Lung (tissue), 12 donors: ENCODE results near the gene LEMD3. TPM values are rescaled to one million over a fixed set of nuclear protein-coding genes. Genes with fewer than 3 reads are reported as not detected.
A peak's percentile ranks its signal among the peaks of the same experiment; 100 is the strongest.

ENCODE experiments used
- ATAC-seq: fragments of 200-7000 bp; cut with Tn5 transposase; one replicate; pipeline ENCODE4 v1.9.1; 2020; ENCODE audit warnings: moderate number of reproducible peaks; ENCODE audit not compliant: insufficient read depth, low FRiP score
- DNase-seq, 3 donors: peaks; one replicate each; pipeline ENCODE4 v3.0.0-alpha.2; 2013 to 2017
- H3K27ac ChIP-seq, 2 donors: one replicate each; pipeline ENCODE4 v1.5.1; 2013; ENCODE audit warnings: mild to moderate bottlenecking in 2 of 2, moderate library complexity in 2 of 2, control low read depth in 1 of 2, inconsistent platforms in 1 of 2, low read depth in 1 of 2, low read length in 1 of 2
- H3K27me3 ChIP-seq, 3 donors: one replicate each; pipeline ENCODE4 v1.5.1; 2013; ENCODE audit warnings: low read length in 2 of 3; ENCODE audit not compliant: control insufficient read depth in 3 of 3, insufficient read depth in 3 of 3
- H3K36me3 ChIP-seq, 4 donors: one replicate each; pipeline ENCODE4 v1.5.1; 2013; ENCODE audit warnings: low read length in 4 of 4, mild to moderate bottlenecking in 1 of 4, moderate library complexity in 1 of 4; ENCODE audit not compliant: control insufficient read depth in 4 of 4, insufficient read depth in 4 of 4
- H3K4me1 ChIP-seq, 5 donors: one replicate each; pipeline ENCODE4 v1.5.1; 2013; ENCODE audit warnings: low read length in 5 of 5, mild to moderate bottlenecking in 2 of 5, moderate library complexity in 1 of 5; ENCODE audit not compliant: control insufficient read depth in 5 of 5, insufficient read depth in 5 of 5
- H3K4me3 ChIP-seq: one replicate; pipeline ENCODE4 v1.5.1; 2013; ENCODE audit warnings: mild to moderate bottlenecking, control low read depth, moderate library complexity
- H3K9ac ChIP-seq, 2 donors: one replicate each; pipeline ENCODE4 v1.5.1; 2013; ENCODE audit warnings: low read length in 2 of 2, control low read depth in 1 of 2; ENCODE audit not compliant: insufficient read depth in 1 of 2
- H3K9me3 ChIP-seq, 4 donors: one replicate each; pipeline ENCODE4 v1.5.1; 2013; ENCODE audit warnings: low read length in 3 of 4, mild to moderate bottlenecking in 1 of 4, moderate library complexity in 1 of 4; ENCODE audit not compliant: control insufficient read depth in 4 of 4, insufficient read depth in 3 of 4
- WGBS, 2 donors: extraction: QIAGEN DNeasy Blood & Tissue Kit; methylation state at CpG; one replicate each; pipeline ENCODE4 v1.1.7; 2013; 5-methylcytosine and 5-hydroxymethylcytosine counted together
- polyA plus RNA-seq, 2 donors: library from polyadenylated mRNA; stranded (reverse); fragments of 200-250 nt; gene quantifications; one replicate each; pipeline ENCODE4 v1.2.1, GENCODE V29; 2013
- total RNA-seq, 2 donors: library from RNA; depleted of rRNA in 1 of 2; stranded (reverse); fragments of >200 nt in 1 of 2; gene quantifications; one replicate each; pipeline ENCODE4 v1.2.1, GENCODE V29; 2014 to 2021
- TF ChIP-seq, protein P1 (sequence below): IDR thresholded peaks from 2 replicates; pipeline ENCODE4 v1.5.1; 2012; ENCODE audit warnings: mild to moderate bottlenecking; ENCODE audit errors: control extremely low read depth, extremely low read depth
- donor health status: control.
- donor health status: control.
- donor health status: Bipolar disorder and iron deficiency.
- donor health status: healthy.
- donor health status: DM: yes; HTN: yes; CAD: no.

Gene LEMD3
- total and polyA plus RNA-seq, 4 donors = 10.2 to 72.4 (median 23.0) TPM

GRCh38 chr12:65184858-65185229 is 15.5 kb downstream of the LEMD3 start:
- no peak for DNase-seq
- no peaks in the 10 kb centered on the region for H3K36me3 ChIP-seq
- WGBS, 2 donors = 85 to 96% methylated on average over 1 of the region's 1 CpG
- H3K27ac ChIP-seq = no peak overlapping the region
- H3K9ac ChIP-seq = no peak overlapping the region
- TF ChIP-seq, protein P1, sequence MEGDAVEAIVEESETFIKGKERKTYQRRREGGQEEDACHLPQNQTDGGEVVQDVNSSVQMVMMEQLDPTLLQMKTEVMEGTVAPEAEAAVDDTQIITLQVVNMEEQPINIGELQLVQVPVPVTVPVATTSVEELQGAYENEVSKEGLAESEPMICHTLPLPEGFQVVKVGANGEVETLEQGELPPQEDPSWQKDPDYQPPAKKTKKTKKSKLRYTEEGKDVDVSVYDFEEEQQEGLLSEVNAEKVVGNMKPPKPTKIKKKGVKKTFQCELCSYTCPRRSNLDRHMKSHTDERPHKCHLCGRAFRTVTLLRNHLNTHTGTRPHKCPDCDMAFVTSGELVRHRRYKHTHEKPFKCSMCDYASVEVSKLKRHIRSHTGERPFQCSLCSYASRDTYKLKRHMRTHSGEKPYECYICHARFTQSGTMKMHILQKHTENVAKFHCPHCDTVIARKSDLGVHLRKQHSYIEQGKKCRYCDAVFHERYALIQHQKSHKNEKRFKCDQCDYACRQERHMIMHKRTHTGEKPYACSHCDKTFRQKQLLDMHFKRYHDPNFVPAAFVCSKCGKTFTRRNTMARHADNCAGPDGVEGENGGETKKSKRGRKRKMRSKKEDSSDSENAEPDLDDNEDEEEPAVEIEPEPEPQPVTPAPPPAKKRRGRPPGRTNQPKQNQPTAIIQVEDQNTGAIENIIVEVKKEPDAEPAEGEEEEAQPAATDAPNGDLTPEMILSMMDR = no peak
- no peak for ATAC-seq
- peaks cover 0 to 22% (median 1%) of the 10 kb centered on the region in 5 donors for H3K4me1 ChIP-seq
- no peaks in the 10 kb centered on the region for H3K27me3 ChIP-seq
- H3K4me3 ChIP-seq = no peak overlapping the region
- no peaks in the 10 kb centered on the region for H3K9me3 ChIP-seq

- H3K4me3 ChIP-seq = no peak overlapping the region
- TF ChIP-seq, protein P1 = no peak
- H3K9ac ChIP-seq = no peak overlapping the region
- no peak for DNase-seq
- no peak overlapping the region for H3K27ac ChIP-seq
- ATAC-seq = no peak
- no peaks in the 10 kb centered on the region for H3K9me3 ChIP-seq
- H3K36me3 ChIP-seq = no peaks in the 10 kb centered on the region
- peaks cover 0 to 14% (median 1%) of the 10 kb centered on the region in 5 donors for H3K4me1 ChIP-seq
- no peaks in the 10 kb centered on the region for H3K27me3 ChIP-seq
Measured at GRCh38 chr12:65187665-65188064, 18.3 kb downstream of the LEMD3 start.

- H3K4me1 ChIP-seq = peaks cover 0 to 18% (median 5%) of the 10 kb centered on the region in 5 donors
- ATAC-seq = no peak
- no peaks in the 10 kb centered on the region for H3K9me3 ChIP-seq
- WGBS, 2 donors = 53 to 57% methylated on average over 3 of the region's 3 CpGs
- no peaks in the 10 kb centered on the region for H3K27me3 ChIP-seq
- DNase-seq = no peak
- H3K9ac ChIP-seq = no peak overlapping the region
- peaks cover 0 to 4% (median 0%) of the 10 kb centered on the region in 4 donors for H3K36me3 ChIP-seq
- peak overlapping the region in 1 of 2 donors; percentile 6 for H3K27ac ChIP-seq
- no peak overlapping the region for H3K4me3 ChIP-seq
- TF ChIP-seq, protein P1 = no peak
Measured at GRCh38 chr12:65188179-65188701, 18.9 kb downstream of the LEMD3 start.
